NCI-H82 treated with DMSO at 0.1 percent for 48 hours (cell line): ENCODE measurements around the gene PRR23E.

Source experiments
- DNase-seq: peaks from one replicate; lab custom pipeline; 2025; ENCODE audit not compliant: unreplicated experiment; lab: John Stamatoyannopoulos, UW

The PRR23E gene

GRCh38 chr3:127192576-127193232, at the start of gene PRR23E:
PRR23E (plus strand) TSS chr3:127193131; CDS start chr3:127196686, 3,555 bp downstream.
- no peak for DNase-seq

- DNase-seq: no peak
Observed at GRCh38 chr3:127143172-127143571, 49.8 kb upstream of the PRR23E start.

GRCh38 chr3:127144631-127145030, 48.3 kb upstream of the PRR23E start:
- no peak for DNase-seq

GRCh38 chr3:127145266-127145665, 47.7 kb upstream of the PRR23E start:
- DNase-seq: no peak

GRCh38 chr3:127147291-127147885, 45.5 kb upstream of the PRR23E start:
- DNase-seq: no peak

GRCh38 chr3:127149621-127150310, 43.2 kb upstream of the PRR23E start:
- DNase-seq: no peak

- peak; percentile 24 for DNase-seq
Observed at GRCh38 chr3:127150513-127151250, 42.2 kb upstream of the PRR23E start.

GRCh38 chr3:127151251-127151564, 41.7 kb upstream of the PRR23E start:
- DNase-seq: no peak

GRCh38 chr3:127151992-127152650, 40.8 kb upstream of the PRR23E start:
- DNase-seq: no peak

- DNase-seq: no peak
Observed at GRCh38 chr3:127152684-127153505, 40.0 kb upstream of the PRR23E start.

- no peak for DNase-seq
Observed at GRCh38 chr3:127153506-127153815, 39.5 kb upstream of the PRR23E start.

GRCh38 chr3:127156338-127157050, 36.4 kb upstream of the PRR23E start:
- no peak for DNase-seq

- DNase-seq: no peak
Observed at GRCh38 chr3:127157171-127157828, 35.6 kb upstream of the PRR23E start.

GRCh38 chr3:127158614-127159229, 34.2 kb upstream of the PRR23E start:
- peak; percentile 6 for DNase-seq

GRCh38 chr3:127159543-127159942, 33.4 kb upstream of the PRR23E start:
- DNase-seq: peak; percentile 97

GRCh38 chr3:127161236-127161635, 31.7 kb upstream of the PRR23E start:
- no peak for DNase-seq

GRCh38 chr3:127161973-127162579, 30.9 kb upstream of the PRR23E start:
- no peak for DNase-seq

- DNase-seq: no peak
Observed at GRCh38 chr3:127162947-127163645, 29.8 kb upstream of the PRR23E start.
